ENCODE results near the gene BICD2. TPM values are rescaled to one million over a fixed set of nuclear protein-coding genes. Genes with fewer than 3 reads are reported as not detected.

BICD2 gene
- total and polyA plus RNA-seq, 8 donors: 23.7 to 34.5 (median 28.4) TPM

DNA sequence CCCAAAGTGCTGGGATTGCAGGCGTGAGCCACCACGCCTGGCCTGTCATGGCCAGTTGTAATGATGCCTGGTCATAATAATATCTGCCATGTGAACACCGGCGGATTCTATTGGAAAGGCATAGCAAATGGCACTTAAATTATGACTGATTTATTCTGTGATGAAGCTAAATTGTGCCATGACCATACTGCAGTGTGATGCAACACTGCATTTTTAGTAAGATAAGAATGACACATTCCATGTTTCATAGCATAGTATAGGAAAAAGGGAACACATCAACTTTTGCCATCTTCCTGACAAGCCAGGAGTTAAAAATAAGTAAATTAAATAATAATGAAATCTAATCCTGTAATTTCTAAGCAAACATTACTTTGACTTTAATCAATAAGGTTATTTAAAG is 30.4 kb upstream of the BICD2 start:
- DNase-seq (no peak), ATAC-seq (no peak)
- TF ChIP-seq, protein P1, sequence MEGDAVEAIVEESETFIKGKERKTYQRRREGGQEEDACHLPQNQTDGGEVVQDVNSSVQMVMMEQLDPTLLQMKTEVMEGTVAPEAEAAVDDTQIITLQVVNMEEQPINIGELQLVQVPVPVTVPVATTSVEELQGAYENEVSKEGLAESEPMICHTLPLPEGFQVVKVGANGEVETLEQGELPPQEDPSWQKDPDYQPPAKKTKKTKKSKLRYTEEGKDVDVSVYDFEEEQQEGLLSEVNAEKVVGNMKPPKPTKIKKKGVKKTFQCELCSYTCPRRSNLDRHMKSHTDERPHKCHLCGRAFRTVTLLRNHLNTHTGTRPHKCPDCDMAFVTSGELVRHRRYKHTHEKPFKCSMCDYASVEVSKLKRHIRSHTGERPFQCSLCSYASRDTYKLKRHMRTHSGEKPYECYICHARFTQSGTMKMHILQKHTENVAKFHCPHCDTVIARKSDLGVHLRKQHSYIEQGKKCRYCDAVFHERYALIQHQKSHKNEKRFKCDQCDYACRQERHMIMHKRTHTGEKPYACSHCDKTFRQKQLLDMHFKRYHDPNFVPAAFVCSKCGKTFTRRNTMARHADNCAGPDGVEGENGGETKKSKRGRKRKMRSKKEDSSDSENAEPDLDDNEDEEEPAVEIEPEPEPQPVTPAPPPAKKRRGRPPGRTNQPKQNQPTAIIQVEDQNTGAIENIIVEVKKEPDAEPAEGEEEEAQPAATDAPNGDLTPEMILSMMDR (IDR thresholded peaks at IDR 0.05): no peak
- no peak overlapping the region for H3K4me3 ChIP-seq
- H3K27me3 ChIP-seq: peaks cover 7 to 46% of the 10 kb centered on the region in 2 donors
- H3K4me1 ChIP-seq: peaks cover 0 to 7% of the 10 kb centered on the region in 2 donors
- intact Hi-C loops (cut with DNase I): no loop called here
- no peak overlapping the region for H3K27ac ChIP-seq
- H3K36me3 ChIP-seq: no peaks in the 10 kb centered on the region
- H3K9me3 ChIP-seq: no peaks in the 10 kb centered on the region

DNA sequence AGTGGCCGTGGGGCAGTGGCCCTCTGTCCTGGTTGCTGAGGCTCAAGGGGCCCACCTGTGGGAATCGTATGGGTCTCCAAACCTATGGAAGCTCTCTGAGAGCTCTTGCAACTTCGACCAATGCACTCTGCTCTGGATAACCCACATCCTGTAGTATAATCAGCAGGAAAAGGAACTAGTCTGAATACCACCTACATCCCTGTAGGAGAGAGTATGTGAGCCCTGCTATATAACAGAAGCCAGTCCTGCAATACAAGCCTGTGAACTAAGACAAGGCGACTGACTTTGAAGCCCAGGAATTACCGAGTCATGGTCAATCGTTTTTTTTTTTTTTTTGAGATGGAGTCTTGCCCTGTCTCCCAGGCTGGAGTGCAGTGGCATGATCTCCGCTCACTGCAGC is 29.8 kb upstream of the BICD2 start:
- no peak for DNase-seq
- Histone ChIP-seq H3K4me1 (peaks cover 0 to 7% of the 10 kb centered on the region in 2 donors), H3K27ac (no peak overlapping the region), H3K4me3 (no peak overlapping the region), H3K36me3 (no peaks in the 10 kb centered on the region), H3K27me3 (peaks cover 7 to 43% of the 10 kb centered on the region in 2 donors), H3K9me3 (no peaks in the 10 kb centered on the region)
- TF ChIP-seq, protein P1 (IDR thresholded peaks at IDR 0.05): no peak
- no peak for ATAC-seq
- intact Hi-C loops (cut with DNase I): no loop called here

DNA sequence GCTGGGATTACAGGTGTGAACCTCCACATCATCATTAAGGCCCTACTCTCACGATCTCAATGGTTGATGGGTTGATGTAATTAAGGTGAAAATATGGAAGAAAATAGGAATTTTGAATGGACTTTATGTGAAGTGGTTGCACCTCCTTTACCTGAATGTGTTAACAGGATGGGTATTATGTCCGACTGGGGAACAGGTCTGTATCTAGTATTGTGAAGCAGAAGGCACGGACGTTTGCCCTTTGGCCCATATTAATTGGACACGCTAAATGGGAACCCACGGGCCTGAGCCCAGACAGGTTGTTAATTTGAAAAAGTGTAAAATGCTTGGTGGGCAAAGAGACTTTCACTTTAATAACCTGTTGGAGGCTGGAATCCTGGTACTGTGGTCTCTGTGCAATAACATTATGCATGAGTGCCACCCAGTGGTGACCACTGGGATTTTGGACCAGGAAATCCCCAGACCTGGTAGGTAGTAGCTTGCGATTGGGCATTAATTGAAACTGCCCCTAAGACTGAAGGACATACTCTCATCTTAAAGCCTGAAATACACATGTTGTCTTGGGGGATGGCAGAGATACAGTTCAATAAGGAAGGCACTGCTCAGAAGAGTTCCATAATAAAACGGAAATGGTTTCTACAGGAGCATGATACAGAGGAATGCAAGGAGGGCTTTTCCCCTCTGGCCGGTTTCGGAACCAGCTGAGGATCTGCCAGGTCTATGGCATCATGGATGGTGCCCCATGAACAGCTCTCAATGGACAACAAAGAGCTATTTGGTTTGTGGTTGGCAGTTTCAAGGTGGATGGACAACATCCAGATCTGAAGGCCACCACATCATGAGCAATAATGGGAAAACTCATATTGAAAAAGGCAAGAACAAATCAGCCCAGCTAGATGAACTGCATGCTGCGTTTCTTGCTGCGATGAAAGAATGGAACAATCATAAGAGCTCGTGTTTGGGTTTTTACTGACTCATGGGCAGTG is 26.2 kb upstream of the BICD2 start:
- TF ChIP-seq, protein P1 (IDR thresholded peaks at IDR 0.05): peak; percentile 86 to 88
- intact Hi-C loops (cut with DNase I): no loop called here
- Histone ChIP-seq H3K9me3 (peaks cover 0 to 5% of the 10 kb centered on the region in 2 donors), H3K4me1 (peaks cover 0 to 7% of the 10 kb centered on the region in 2 donors), H3K27me3 (peaks cover 0 to 8% of the 10 kb centered on the region in 2 donors), H3K36me3 (no peaks in the 10 kb centered on the region), H3K27ac (no peak overlapping the region), H3K4me3 (no peak overlapping the region)
- ATAC-seq (peak; percentile 99), DNase-seq (peak in 3 of 4 donors; percentile 64 to 84 (median 70))

DNA sequence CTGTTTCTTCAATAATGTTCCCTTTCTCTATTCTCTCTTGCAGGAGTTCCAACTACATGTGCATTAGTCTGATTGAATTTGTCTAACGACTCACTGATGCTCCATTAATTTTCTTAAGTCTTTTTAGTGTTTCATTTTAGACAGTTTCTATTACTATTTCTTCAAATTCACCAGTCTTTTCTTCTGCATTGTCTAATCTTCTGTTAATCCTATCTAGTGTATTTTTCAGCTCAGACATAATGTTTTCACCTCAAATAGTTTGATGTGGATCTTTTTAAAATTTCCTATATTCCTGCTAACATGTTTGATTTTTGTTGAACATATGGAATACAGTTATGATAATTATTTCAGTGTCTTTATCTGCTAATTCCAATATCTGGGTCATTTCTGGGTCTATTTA is 21.7 kb upstream of the BICD2 start:
- H3K36me3 ChIP-seq: no peaks in the 10 kb centered on the region
- ATAC-seq: no peak
- no peak overlapping the region for H3K27ac ChIP-seq
- TF ChIP-seq, protein P1 (IDR thresholded peaks at IDR 0.05): no peak
- H3K9me3 ChIP-seq: peaks cover 0 to 7% of the 10 kb centered on the region in 2 donors
- no peak overlapping the region for H3K4me3 ChIP-seq
- intact Hi-C loops (cut with DNase I): no loop called here
- no peak for DNase-seq
- no peaks in the 10 kb centered on the region for H3K27me3 ChIP-seq
- H3K4me1 ChIP-seq: peaks cover 0 to 7% of the 10 kb centered on the region in 2 donors

DNA sequence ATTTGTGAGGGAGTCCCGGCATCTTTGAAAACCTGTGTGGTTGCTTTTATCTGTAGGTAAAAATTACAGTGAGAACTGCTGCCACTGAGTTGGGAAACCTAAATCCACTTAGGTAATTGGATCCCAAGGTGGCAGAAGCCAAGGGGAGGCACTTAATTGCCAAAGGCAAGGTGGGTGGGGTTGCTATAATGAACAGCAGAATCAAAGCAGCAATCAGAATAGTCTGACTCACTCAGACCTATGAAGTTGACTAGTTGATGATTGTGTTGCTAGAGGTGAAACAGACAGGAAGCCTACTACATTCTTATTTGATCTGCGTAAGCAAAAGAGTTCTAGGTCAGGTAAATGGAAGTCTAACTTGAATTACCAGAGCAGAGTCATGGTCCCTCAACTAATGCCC is 17.3 kb upstream of the BICD2 start:
- no peak overlapping the region for H3K27ac ChIP-seq
- ATAC-seq: no peak
- intact Hi-C loops (cut with DNase I): no loop called here
- H3K9me3 ChIP-seq: peaks cover 0 to 11% of the 10 kb centered on the region in 2 donors
- H3K4me1 ChIP-seq: peaks cover 0 to 4% of the 10 kb centered on the region in 2 donors
- H3K4me3 ChIP-seq: no peak overlapping the region
- no peaks in the 10 kb centered on the region for H3K36me3 ChIP-seq
- no peak for DNase-seq
- TF ChIP-seq, protein P1 (IDR thresholded peaks at IDR 0.05): no peak
- no peaks in the 10 kb centered on the region for H3K27me3 ChIP-seq

All from left lung (tissue), 10 donors.